Measurements from ENCODE around the gene RELB. TPM values are rescaled to one million over a fixed set of nuclear protein-coding genes. Genes with fewer than 3 reads are reported as not detected.
A peak's percentile ranks its signal among the peaks of the same experiment; 100 is the strongest.

The RELB gene
- total RNA-seq, 3 donors from 2014 or later = 20.9 to 30.3 (median 21.1) TPM

DNA sequence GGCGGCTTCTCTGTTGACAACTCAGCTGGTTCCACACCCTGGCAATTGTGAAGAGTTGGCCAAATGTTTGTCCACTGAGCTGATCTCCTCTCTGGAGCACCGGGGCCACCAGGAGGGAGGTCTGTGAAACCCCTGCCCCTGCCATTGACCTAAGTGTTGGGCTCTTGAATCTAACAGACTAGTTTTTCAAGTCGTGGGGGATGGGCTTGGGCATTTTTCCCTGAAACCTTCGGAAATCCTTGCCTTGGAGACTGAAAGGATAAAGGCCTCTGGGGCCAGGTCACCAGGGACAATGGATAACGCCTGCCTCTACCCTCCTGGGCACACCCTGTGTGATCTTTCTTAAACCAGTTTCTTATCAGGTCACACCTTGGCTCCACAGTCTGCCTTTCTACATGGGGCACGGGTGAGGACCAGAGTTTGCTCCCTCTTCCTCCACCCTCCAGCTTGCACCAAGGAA is 78.7 kb downstream of the RELB start:
- intact Hi-C loops (cut with DNase I, micrococcal nuclease) = no loop called here
- H3K9me3 ChIP-seq = no peaks in the 10 kb centered on the region
- DNase-seq = peak in 2 of 3 donors; percentile 47 to 57

GRCh38 chr19:45082170-45082569 is 80.9 kb downstream of the RELB start:
- no peak for TF ChIP-seq CTCF (IDR thresholded peaks at IDR 0.05)
- ATAC-seq (no peak), DNase-seq (no peak)
- intact Hi-C loops (cut with DNase I, micrococcal nuclease) = no loop called here
- Histone ChIP-seq H3K4me1 (ENCODE audit: low read depth) (peaks cover 11% of the 10 kb centered on the region), H3K4me3 (no peak overlapping the region), H3K9me3 (no peaks in the 10 kb centered on the region), H3K36me3 (ENCODE audit: low read depth) (no peaks in the 10 kb centered on the region)

More for the DNA sequence above, 78.7 kb downstream of the RELB start:
- Histone ChIP-seq H3K4me1 (ENCODE audit: low read depth) (peaks cover 19% of the 10 kb centered on the region), H3K4me3 (peak overlapping the region; percentile 70), H3K36me3 (ENCODE audit: low read depth) (no peaks in the 10 kb centered on the region)
- no peak for TF ChIP-seq CTCF (IDR thresholded peaks at IDR 0.05)
- peak; percentile 34 for ATAC-seq

DNA sequence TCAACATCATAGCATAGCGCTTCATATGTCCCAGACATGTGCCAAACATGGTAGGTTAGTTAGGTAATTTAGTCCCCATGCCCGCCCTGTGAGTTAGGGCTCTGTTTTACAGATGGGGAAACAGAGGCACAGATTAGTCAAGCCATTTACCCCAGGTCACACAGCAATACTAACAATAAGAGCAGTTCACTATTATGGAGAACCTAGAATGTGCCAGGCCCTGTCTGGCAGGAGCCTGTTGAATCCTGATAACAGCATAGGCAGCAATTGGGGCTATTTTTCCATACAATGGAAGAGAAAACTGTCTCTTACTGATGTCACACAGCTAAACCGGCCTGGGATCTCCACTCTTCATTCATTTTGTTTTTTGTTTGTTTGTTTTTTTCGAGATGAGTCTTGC is 85.2 kb downstream of the RELB start:
- Histone ChIP-seq H3K4me1 (ENCODE audit: low read depth) (peaks cover 5% of the 10 kb centered on the region), H3K9me3 (no peaks in the 10 kb centered on the region), H3K36me3 (ENCODE audit: low read depth) (peaks cover 2% of the 10 kb centered on the region), H3K4me3 (no peak overlapping the region)
- no peak for TF ChIP-seq CTCF (IDR thresholded peaks at IDR 0.05)
- intact Hi-C loops (cut with DNase I, micrococcal nuclease) = no loop called here
- no peak for DNase-seq
- no peak for ATAC-seq

DNA sequence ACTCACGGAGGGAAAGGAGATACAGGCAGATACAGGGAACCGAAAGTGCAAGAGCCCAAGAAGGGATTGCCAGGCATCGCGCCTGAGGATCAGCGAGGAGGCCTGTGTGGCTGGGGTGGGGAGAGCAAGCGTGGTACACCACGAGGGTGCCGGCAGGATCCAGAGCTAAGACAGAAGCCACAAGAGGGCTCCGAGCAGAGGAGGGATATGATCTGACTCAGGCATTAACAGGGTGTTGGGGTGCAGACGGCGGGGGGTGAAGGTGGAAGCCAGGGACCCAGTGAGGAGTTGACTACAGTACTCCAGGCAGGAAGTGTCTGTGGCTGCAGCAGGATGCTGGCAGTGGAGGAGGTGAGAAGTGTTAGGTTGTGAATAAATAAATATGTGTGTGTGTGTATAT is 86.3 kb downstream of the RELB start:
- Histone ChIP-seq H3K36me3 (ENCODE audit: low read depth) (peaks cover 4% of the 10 kb centered on the region), H3K4me3 (no peak overlapping the region), H3K4me1 (ENCODE audit: low read depth) (peaks cover 5% of the 10 kb centered on the region), H3K9me3 (no peaks in the 10 kb centered on the region)
- DNase-seq = peak in 1 of 3 donors; percentile 65
- TF ChIP-seq CTCF (IDR thresholded peaks at IDR 0.05) = no peak
- intact Hi-C loops (cut with DNase I, micrococcal nuclease) = no loop called here
- ATAC-seq = no peak

Other genes starting within 250 kb of the RELB start
- 10 to 100 TPM; 36.5 to 92.6 (median 59.1) TPM for gene CBLC, start 223.6 kb upstream of the RELB start, total RNA-seq
- 10 to 100 TPM; 16.3 to 25.1 (median 20.3) TPM for gene BCAM, start 192.4 kb upstream of the RELB start, total RNA-seq
- gene NECTIN2, start 155.2 kb upstream of the RELB start, total RNA-seq = 100 to 1,000 TPM in 1 of 3 donors, 10 to 100 TPM in 2; 65.3 to 109 (median 98.8) TPM
- gene TOMM40, start 110.2 kb upstream of the RELB start, total RNA-seq = 10 to 100 TPM; 47.9 to 82.6 (median 53.5) TPM
- 10 to 100 TPM; 32.7 to 74.6 (median 46.2) TPM for gene APOE, start 95.7 kb upstream of the RELB start, total RNA-seq
- 10 to 100 TPM in 1 of 3 donors, 1 to 10 TPM in 2; 3.6 to 12.7 (median 9.8) TPM for gene APOC1, start 86.9 kb upstream of the RELB start, total RNA-seq
- not detected for gene APOC4, start 59.2 kb upstream of the RELB start, total RNA-seq
- gene APOC2, start 55.4 kb upstream of the RELB start, total RNA-seq = 1 to 10 TPM in 1 of 3 donors, under 1 TPM in 2; 0.80 to 1.6 (median 0.98) TPM
- gene CLPTM1, start 46.1 kb upstream of the RELB start, total RNA-seq = 100 to 1,000 TPM in 2 of 3 donors, 10 to 100 TPM in 1; 98.3 to 125 (median 114) TPM
- 100 to 1,000 TPM in 1 of 3 donors, 10 to 100 TPM in 2; 79.4 to 113 (median 93.2) TPM for gene CLASRP, start 37.6 kb downstream of the RELB start, total RNA-seq
- gene ZNF296, start 75.0 kb downstream of the RELB start, total RNA-seq = 1 to 10 TPM; 2.8 to 5.0 (median 4.9) TPM
- 10 to 100 TPM; 14.4 to 22.6 (median 21.8) TPM for gene GEMIN7, start 77.8 kb downstream of the RELB start, total RNA-seq
- 10 to 100 TPM; 27.2 to 33.6 (median 31.7) TPM for gene PPP1R37, start 91.7 kb downstream of the RELB start, total RNA-seq
- not detected for gene NKPD1, start 159.5 kb downstream of the RELB start, total RNA-seq
- 10 to 100 TPM; 29.0 to 45.1 (median 37.4) TPM for gene TRAPPC6A, start 176.8 kb downstream of the RELB start, total RNA-seq
- gene BLOC1S3, start 177.3 kb downstream of the RELB start, total RNA-seq = 10 to 100 TPM in 2 of 3 donors, 1 to 10 TPM in 1; 9.8 to 12.3 (median 11.6) TPM
- 1 to 10 TPM in 2 of 3 donors, under 1 TPM in 1; 0.70 to 1.4 (median 1.2) TPM for gene EXOC3L2, start 243.9 kb downstream of the RELB start, total RNA-seq
- gene MARK4, start 249.8 kb downstream of the RELB start, total RNA-seq = 10 to 100 TPM; 15.7 to 34.6 (median 17.0) TPM

Measured in mucosa of descending colon (tissue), 3 donors.